Measurements from ENCODE around the gene SPPL3.

The SPPL3 gene

GRCh38 chr12:120722784-120723183 is 181.4 kb downstream of the SPPL3 start:
- no peak for DNase-seq (ENCODE audit: low spot score)

- DNase-seq (ENCODE audit: low spot score) = no peak
Measured at GRCh38 chr12:120721866-120722265, 182.3 kb downstream of the SPPL3 start.

DNA sequence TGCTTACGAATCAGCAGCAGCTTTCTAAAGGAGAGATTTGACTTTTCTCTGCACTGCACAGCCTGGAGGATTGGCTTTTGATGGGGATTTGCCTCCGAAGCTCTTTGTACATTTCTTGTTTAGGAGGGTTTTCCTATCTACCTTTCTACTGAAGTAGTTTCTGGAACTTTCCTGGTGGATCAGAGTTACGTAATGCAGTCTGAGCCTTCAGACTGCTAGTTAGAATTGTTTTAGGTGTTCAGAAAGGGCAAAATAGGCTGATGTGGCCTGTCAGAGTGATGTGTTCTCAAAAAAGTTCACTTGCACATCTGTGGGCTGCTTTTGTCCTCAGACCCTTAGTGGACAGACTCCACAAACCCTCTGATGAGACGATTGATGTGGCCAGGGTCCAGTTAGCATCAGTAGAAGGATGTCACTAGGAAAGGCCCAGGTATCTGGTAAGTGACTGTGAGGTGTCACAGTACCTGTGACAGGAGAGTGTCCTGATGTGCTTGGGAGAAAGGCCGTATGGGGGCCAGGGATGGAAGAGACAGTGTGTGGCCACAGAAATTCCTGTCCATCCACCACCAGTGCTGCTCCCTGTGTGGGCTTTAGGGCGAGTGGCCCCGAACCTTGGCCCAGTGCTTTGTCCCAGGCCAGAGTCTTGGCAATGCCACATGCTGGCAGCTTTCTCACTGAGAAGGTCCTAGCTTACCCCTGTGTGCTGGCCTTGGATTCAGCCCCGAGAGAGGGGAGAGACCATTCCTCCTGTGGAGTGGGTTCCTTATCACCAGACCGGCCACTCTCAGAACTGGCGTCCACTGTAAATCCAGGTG is 183.0 kb downstream of the SPPL3 start:
- no peak for DNase-seq (ENCODE audit: low spot score)

GRCh38 chr12:120720234-120720986 is 183.7 kb downstream of the SPPL3 start:
- no peak for DNase-seq (ENCODE audit: low spot score)

DNA sequence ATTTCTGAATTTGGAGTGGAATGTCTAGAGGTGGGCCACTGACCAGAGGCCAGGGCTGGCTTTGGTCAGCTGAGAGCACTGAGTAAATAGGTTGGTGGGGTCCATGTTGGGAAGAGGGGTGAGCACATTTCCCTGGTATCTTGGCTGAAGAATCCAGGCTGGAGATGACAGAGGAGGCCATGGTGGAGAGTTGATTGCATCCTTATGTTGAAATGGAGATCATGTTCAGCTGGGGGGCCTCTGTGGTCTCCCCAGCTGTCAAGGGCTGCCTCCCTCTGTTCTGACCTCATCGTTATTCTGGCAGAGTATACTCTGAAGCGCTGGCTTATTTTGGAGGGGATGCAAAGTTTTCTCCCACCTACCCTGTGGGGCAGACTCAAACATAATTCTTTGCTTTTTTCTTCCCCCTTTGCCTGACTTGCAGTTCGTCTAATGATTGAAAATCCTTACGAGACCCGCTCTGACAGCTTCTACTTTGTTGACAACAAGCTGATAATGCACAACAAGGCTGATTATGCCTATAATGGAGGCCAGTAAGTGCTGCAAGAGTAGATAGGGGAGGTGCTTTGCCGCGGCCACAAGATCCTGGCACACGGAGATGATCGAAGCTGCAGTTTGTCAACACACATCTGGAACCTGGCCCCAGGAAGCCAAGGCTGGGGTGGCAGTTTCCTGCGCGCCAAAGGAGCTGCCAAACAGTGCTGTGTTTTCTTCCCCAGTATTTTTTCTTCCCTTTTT is 184.5 kb downstream of the SPPL3 start:
- no peak for DNase-seq (ENCODE audit: low spot score)

- no peak for DNase-seq (ENCODE audit: low spot score)
Measured at GRCh38 chr12:120719072-120719471, 185.1 kb downstream of the SPPL3 start.

DNA sequence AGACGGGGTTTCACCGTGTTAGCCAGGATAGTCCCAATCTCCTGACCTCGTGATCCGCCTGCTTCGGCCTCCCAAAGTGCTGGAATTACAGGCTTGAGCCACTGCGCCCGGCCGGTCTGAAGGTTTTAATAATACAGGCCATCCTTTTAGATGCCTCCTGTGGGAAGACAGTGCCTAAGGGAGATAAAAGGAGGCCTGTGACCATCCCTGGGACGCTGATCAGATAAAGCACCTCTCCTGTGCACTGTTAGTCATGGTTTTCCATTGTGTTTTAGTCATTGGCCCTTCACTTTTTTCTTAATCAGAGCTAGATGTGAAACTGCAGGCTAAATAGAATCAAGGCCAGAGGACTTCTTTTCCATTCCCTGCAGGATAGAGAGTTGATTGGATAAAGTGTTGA is 186.1 kb downstream of the SPPL3 start:
- DNase-seq (ENCODE audit: low spot score) = no peak

DNA sequence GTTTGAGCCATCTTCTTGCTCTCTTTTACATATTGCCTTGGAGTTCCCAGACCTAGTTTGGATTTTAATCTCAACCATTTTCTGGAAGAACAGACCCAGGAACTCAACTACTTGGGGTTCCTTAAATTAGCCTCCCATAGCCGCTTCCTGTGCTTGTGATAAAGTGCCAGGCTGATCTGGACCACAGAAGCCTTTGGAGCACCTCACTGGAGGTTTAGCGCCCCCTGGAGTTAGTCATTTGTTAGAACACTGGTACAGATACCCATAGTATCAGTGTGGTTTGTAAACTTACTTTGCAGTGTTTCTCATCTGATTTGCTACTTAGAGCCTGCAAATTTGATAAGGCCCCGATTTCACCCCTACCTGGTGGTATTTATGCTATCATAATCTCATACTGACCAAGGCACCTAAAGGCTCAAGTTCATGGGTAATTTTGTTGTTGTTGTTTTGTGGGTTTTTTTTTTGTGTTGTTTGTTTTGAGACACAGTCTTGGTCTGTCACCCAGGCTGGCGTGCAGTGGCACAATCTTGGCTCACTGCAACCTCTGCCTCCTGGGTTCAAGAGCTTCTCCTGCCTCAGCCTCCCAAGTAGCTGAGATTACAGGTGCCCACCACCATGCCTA is 190.2 kb downstream of the SPPL3 start:
- no peak for DNase-seq (ENCODE audit: low spot score)

GRCh38 chr12:120712610-120713009 is 191.5 kb downstream of the SPPL3 start:
- no peak for DNase-seq (ENCODE audit: low spot score)

Measured in left forelimb (tissue), 1 donor.